Liver (tissue), 9 donors: ENCODE data around the gene STYX. TPM values are rescaled to one million over a fixed set of nuclear protein-coding genes. Genes with fewer than 3 reads are reported as not detected.

Source experiments
- DNase-seq: peaks from one replicate; pipeline ENCODE4 v3.0.0-alpha.2; 2017; ENCODE audit warnings: low spot score
- H3K27ac ChIP-seq, 2 donors: one replicate each; pipeline ENCODE4 v1.7.0; 2013; ENCODE audit warnings: inconsistent platforms in 2 of 2, low read length in 2 of 2, control low read depth in 1 of 2, low read depth in 1 of 2, mild to moderate bottlenecking in 1 of 2
- H3K27me3 ChIP-seq, 4 donors: one replicate each; pipeline versions ENCODE4 v1.6.1 to v1.7.0; 2013; ENCODE audit warnings: low read length in 3 of 4, inconsistent platforms in 1 of 4, mild to moderate bottlenecking in 1 of 4, moderate library complexity in 1 of 4; ENCODE audit not compliant: control insufficient read depth in 4 of 4, insufficient read depth in 4 of 4
- H3K36me3 ChIP-seq, 4 donors: one replicate each; pipeline versions ENCODE4 v1.6.1 to v1.7.0; 2013; ENCODE audit warnings: low read length in 3 of 4, mild to moderate bottlenecking in 3 of 4, low read depth in 1 of 4, moderate library complexity in 1 of 4; ENCODE audit not compliant: control insufficient read depth in 4 of 4, insufficient read depth in 3 of 4
- H3K4me1 ChIP-seq, 4 donors: one replicate each; pipeline versions ENCODE4 v1.6.1 to v1.7.0; 2013; ENCODE audit warnings: low read length in 3 of 4, mild to moderate bottlenecking in 3 of 4, moderate library complexity in 1 of 4; ENCODE audit not compliant: control insufficient read depth in 4 of 4, insufficient read depth in 4 of 4
- H3K4me3 ChIP-seq, 3 donors: one replicate each; pipeline versions ENCODE4 v1.6.1 to v1.7.0; 2013; ENCODE audit warnings: low read length in 3 of 3, control low read depth in 1 of 3, low read depth in 1 of 3, mild to moderate bottlenecking in 1 of 3
- H3K9ac ChIP-seq, 2 donors: one replicate each; pipeline ENCODE4 v1.7.0; 2013; ENCODE audit warnings: low read length in 2 of 2, mild to moderate bottlenecking in 2 of 2, moderate library complexity in 2 of 2, control low read depth in 1 of 2, low read depth in 1 of 2
- H3K9me3 ChIP-seq, 4 donors: one replicate each; pipeline versions ENCODE4 v1.6.1 to v1.7.0; 2013; ENCODE audit warnings: low read length in 3 of 4; ENCODE audit not compliant: control insufficient read depth in 4 of 4
- ATF3 ChIP-seq: IDR thresholded peaks from 2 replicates; pipeline ENCODE4 v1.6.1; 2016; ENCODE audit warnings: antibody characterized with exemption
- CTCF ChIP-seq: fragments of 150-350 bp; IDR thresholded peaks from 2 replicates; pipeline ENCODE4 v1.5.1; 2017; ENCODE audit warnings: improper control_type of control experiment, low read depth, low read length; ENCODE audit not compliant: missing input control
- EGR1 ChIP-seq, 2 donors: IDR thresholded peaks; 2 replicates each; pipeline ENCODE4 v1.6.1; 2016 to 2018; ENCODE audit warnings: antibody characterized with exemption in 2 of 2, low read depth in 2 of 2
- FOXA1 ChIP-seq: IDR thresholded peaks from 2 replicates; pipeline ENCODE4 v1.6.1; 2016; ENCODE audit warnings: antibody characterized with exemption
- FOXA2 ChIP-seq: IDR thresholded peaks from 2 replicates; pipeline ENCODE4 v1.6.1; 2016; ENCODE audit warnings: antibody characterized with exemption
- GABPA ChIP-seq, 2 donors: IDR thresholded peaks in 1 of 2; conservative IDR thresholded peaks in 1 of 2; 2 replicates each; pipeline ENCODE4 v1.6.1; 2016; ENCODE audit warnings: antibody characterized with exemption in 2 of 2, mild to moderate bottlenecking in 1 of 2, moderate library complexity in 1 of 2
- HNF4A ChIP-seq, 2 donors: conservative IDR thresholded peaks; 2 replicates each; pipeline ENCODE4 v1.6.1; 2016; ENCODE audit warnings: antibody characterized with exemption in 2 of 2, mild to moderate bottlenecking in 2 of 2
- HNF4G ChIP-seq: IDR thresholded peaks from 2 replicates; pipeline ENCODE4 v1.6.1; 2016; ENCODE audit warnings: antibody characterized with exemption
- JUND ChIP-seq, 2 donors: IDR thresholded peaks; 2 replicates each; pipeline ENCODE4 v1.6.1; 2016; ENCODE audit warnings: antibody characterized with exemption in 2 of 2
- MAX ChIP-seq: IDR thresholded peaks from 2 replicates; pipeline ENCODE4 v1.6.1; 2016; ENCODE audit warnings: antibody characterized with exemption
- NR2F2 ChIP-seq: IDR thresholded peaks from 2 replicates; pipeline ENCODE4 v1.6.1; 2016; ENCODE audit warnings: antibody characterized with exemption
- RAD21 ChIP-seq, 2 donors: IDR thresholded peaks; 2 replicates each; pipeline ENCODE4 v1.6.1; 2016; ENCODE audit warnings: antibody characterized with exemption in 2 of 2, mild to moderate bottlenecking in 2 of 2
- REST ChIP-seq: IDR thresholded peaks from 2 replicates; pipeline ENCODE4 v1.6.1; 2016; ENCODE audit warnings: antibody characterized with exemption, mild to moderate bottlenecking
- RXRA ChIP-seq, 2 donors: IDR thresholded peaks; 2 replicates each; pipeline ENCODE4 v1.6.1; 2017 to 2018; ENCODE audit warnings: antibody characterized with exemption in 2 of 2, mild to moderate bottlenecking in 1 of 2
- SP1 ChIP-seq: IDR thresholded peaks from 2 replicates; pipeline ENCODE4 v1.6.1; 2018; ENCODE audit warnings: antibody characterized with exemption, mild to moderate bottlenecking
- TAF1 ChIP-seq: conservative IDR thresholded peaks from 2 replicates; pipeline ENCODE4 v1.6.1; 2016; ENCODE audit warnings: antibody characterized with exemption, mild to moderate bottlenecking
- YY1 ChIP-seq: IDR thresholded peaks from 2 replicates; pipeline ENCODE4 v1.6.1; 2016; ENCODE audit warnings: antibody characterized with exemption, mild to moderate bottlenecking
- ZBTB33 ChIP-seq: IDR thresholded peaks from 2 replicates; pipeline ENCODE4 v1.6.1; 2016; ENCODE audit warnings: antibody characterized with exemption
- WGBS: extraction: QIAGEN DNeasy Blood & Tissue Kit; methylation state at CpG from one replicate; pipeline ENCODE4 v1.1.7; 2013; 5-methylcytosine and 5-hydroxymethylcytosine counted together
- polyA plus RNA-seq, 2 donors: library from polyadenylated mRNA; stranded (reverse) in 1 of 2; unstranded in 1 of 2; fragments of 200-250 nt in 1 of 2; fragments of >200 nt in 1 of 2; fragmentation: Nextera tagmentation in 1 of 2; extraction: Ambion mirVana in 1 of 2; gene quantifications; one replicate each; pipeline versions ENCODE4 v1.2.1 to v1.2.3, GENCODE V29; 2013 to 2015
- total RNA-seq, 2 donors: library from RNA; depleted of rRNA; stranded (reverse); fragments of >200 nt; gene quantifications; one replicate each; pipeline ENCODE4 v1.2.3, GENCODE V29; 2014
- donor health status: healthy.
- donor health status: healthy.
- donor health status: healthy.
- donor health status: healthy.
- donor health status: healthy.

Gene STYX
- total RNA-seq = 10 to 100 TPM; 18.7 to 21.2 TPM
- 10 to 100 TPM in 1 of 2 donors, 1 to 10 TPM in 1; 5.9 to 15.8 TPM for polyA plus RNA-seq

GRCh38 chr14:52729925-52730708 is at the start of gene STYX:
TSS of gene STYX (plus strand) at chr14:52730166. CDS start at chr14:52730475, 309 bp downstream.
- H3K27me3 ChIP-seq = no peaks in the 10 kb centered on the region
- H3K4me1 ChIP-seq = peaks cover 7 to 29% (median 11%) of the 10 kb centered on the region in 4 donors
- no peaks in the 10 kb centered on the region for H3K9me3 ChIP-seq
- peaks cover 4 to 15% (median 7%) of the 10 kb centered on the region in 4 donors for H3K36me3 ChIP-seq
- H3K27ac ChIP-seq = peak within 1 kb of the TSS; percentile 91 to 93
- H3K4me3 ChIP-seq = peak within 1 kb of the TSS; percentile 91 to 98 (median 98)
- peak; percentile 99 for DNase-seq
- H3K9ac ChIP-seq = peak within 1 kb of the TSS; percentile 90 to 93
- TF ChIP-seq CTCF (peak; percentile 24), HNF4A (conservative IDR thresholded peaks at IDR 0.05) (no peak), GABPA (IDR thresholded peaks at IDR 0.05 in 1 of 2, conservative IDR thresholded peaks at IDR 0.05 in 1 of 2) (peak in 1 of 2 donors; percentile 54), JUND (IDR thresholded peaks at IDR 0.05) (peak in 1 of 2 donors; percentile 16), MAX (no peak), YY1 (peak; percentile 83), REST (no peak), FOXA1 (no peak), NR2F2 (no peak), SP1 (peak; percentile 83), TAF1 (no peak), RXRA (IDR thresholded peaks at IDR 0.05) (peak in 1 of 2 donors; percentile 27), RAD21 (IDR thresholded peaks at IDR 0.05) (peak; percentile 49 to 59), HNF4G (no peak), ATF3 (no peak), FOXA2 (no peak), EGR1 (IDR thresholded peaks at IDR 0.05; ENCODE audit: low read depth in 2 of 2) (peak; percentile 69 to 83), ZBTB33 (peak; percentile 21)
- WGBS = 1% methylated on average over 72 of the region's 72 CpGs
